ENCODE data around the gene AGBL2.
A peak's percentile ranks its signal among the peaks of the same experiment; 100 is the strongest.

AGBL2 gene

GRCh38 chr11:47616726-47617416 is 98.3 kb downstream of the AGBL2 start:
- Histone ChIP-seq H3K4me1 (ENCODE audit: control insufficient read depth in 5 of 5, insufficient read depth in 5 of 5, low read length in 5 of 5) (peaks cover 1 to 31% (median 21%) of the 10 kb centered on the region in 5 donors), H3K9me3 (ENCODE audit: control insufficient read depth in 5 of 5, low read length in 5 of 5) (no peaks in the 10 kb centered on the region), H3K9ac (ENCODE audit: low read length in 5 of 5) (peak overlapping the region in 1 of 5 donors; percentile 58), H3K27ac (ENCODE audit: low read depth, low read length) (peak overlapping the region; percentile 77), H3K4me3 (ENCODE audit: low read depth in 1 of 5, low read length in 5 of 5) (no peak overlapping the region), H3K27me3 (ENCODE audit: control insufficient read depth in 5 of 5, insufficient read depth in 4 of 5, low read length in 5 of 5) (no peaks in the 10 kb centered on the region), H3K36me3 (ENCODE audit: control insufficient read depth in 5 of 5, insufficient read depth in 5 of 5, low read length in 5 of 5) (peaks cover 12 to 29% (median 26%) of the 10 kb centered on the region in 5 donors)

- no peak overlapping the region for H3K4me3 ChIP-seq (ENCODE audit: low read depth in 1 of 5, low read length in 5 of 5)
- H3K9me3 ChIP-seq (ENCODE audit: control insufficient read depth in 5 of 5, low read length in 5 of 5) = no peaks in the 10 kb centered on the region
- peaks cover 5 to 26% (median 14%) of the 10 kb centered on the region in 5 donors for H3K36me3 ChIP-seq (ENCODE audit: control insufficient read depth in 5 of 5, insufficient read depth in 5 of 5, low read length in 5 of 5)
- H3K27me3 ChIP-seq (ENCODE audit: control insufficient read depth in 5 of 5, insufficient read depth in 4 of 5, low read length in 5 of 5) = no peaks in the 10 kb centered on the region
- H3K9ac ChIP-seq (ENCODE audit: low read length in 5 of 5) = no peak overlapping the region
- H3K4me1 ChIP-seq (ENCODE audit: control insufficient read depth in 5 of 5, insufficient read depth in 5 of 5, low read length in 5 of 5) = peaks cover 1 to 30% (median 29%) of the 10 kb centered on the region in 5 donors
- no peak overlapping the region for H3K27ac ChIP-seq (ENCODE audit: low read depth, low read length)
Measured at GRCh38 chr11:47615249-47615648, 99.9 kb downstream of the AGBL2 start.

GRCh38 chr11:47611348-47611794 is 103.8 kb downstream of the AGBL2 start:
- no peak overlapping the region for H3K27ac ChIP-seq (ENCODE audit: low read depth, low read length)
- H3K27me3 ChIP-seq (ENCODE audit: control insufficient read depth in 5 of 5, insufficient read depth in 4 of 5, low read length in 5 of 5) = no peaks in the 10 kb centered on the region
- peaks cover 0 to 20% (median 6%) of the 10 kb centered on the region in 5 donors for H3K36me3 ChIP-seq (ENCODE audit: control insufficient read depth in 5 of 5, insufficient read depth in 5 of 5, low read length in 5 of 5)
- peaks cover 0 to 43% (median 30%) of the 10 kb centered on the region in 5 donors for H3K4me1 ChIP-seq (ENCODE audit: control insufficient read depth in 5 of 5, insufficient read depth in 5 of 5, low read length in 5 of 5)
- no peaks in the 10 kb centered on the region for H3K9me3 ChIP-seq (ENCODE audit: control insufficient read depth in 5 of 5, low read length in 5 of 5)
- H3K9ac ChIP-seq (ENCODE audit: low read length in 5 of 5) = peak overlapping the region in 1 of 5 donors; percentile 24
- no peak overlapping the region for H3K4me3 ChIP-seq (ENCODE audit: low read depth in 1 of 5, low read length in 5 of 5)

GRCh38 chr11:47609675-47610074 is 105.5 kb downstream of the AGBL2 start:
- H3K9ac ChIP-seq (ENCODE audit: low read length in 5 of 5) = no peak overlapping the region
- H3K36me3 ChIP-seq (ENCODE audit: control insufficient read depth in 5 of 5, insufficient read depth in 5 of 5, low read length in 5 of 5) = peaks cover 0 to 20% (median 10%) of the 10 kb centered on the region in 5 donors
- no peak overlapping the region for H3K4me3 ChIP-seq (ENCODE audit: low read depth in 1 of 5, low read length in 5 of 5)
- H3K4me1 ChIP-seq (ENCODE audit: control insufficient read depth in 5 of 5, insufficient read depth in 5 of 5, low read length in 5 of 5) = peaks cover 0 to 37% (median 29%) of the 10 kb centered on the region in 5 donors
- no peak overlapping the region for H3K27ac ChIP-seq (ENCODE audit: low read depth, low read length)
- no peaks in the 10 kb centered on the region for H3K9me3 ChIP-seq (ENCODE audit: control insufficient read depth in 5 of 5, low read length in 5 of 5)
- no peaks in the 10 kb centered on the region for H3K27me3 ChIP-seq (ENCODE audit: control insufficient read depth in 5 of 5, insufficient read depth in 4 of 5, low read length in 5 of 5)
